22Rv1 (cell line): ENCODE results near the gene HORMAD2.

Source experiments
- H3K27ac ChIP-seq: fragments of 450-650 bp; 2 replicates; pipeline ENCODE4 v1.5.1; 2017
- ZFX ChIP-seq: fragments of 450-650 bp; IDR thresholded peaks from 2 replicates; pipeline ENCODE4 v1.6.1; 2017; ENCODE audit warnings: antibody characterized with exemption, borderline replicate concordance
- TF ChIP-seq, protein P1 (sequence below): fragments of 450-650 bp; IDR thresholded peaks from 2 replicates; pipeline ENCODE4 v1.5.1; 2017; ENCODE audit warnings: mild to moderate bottlenecking

The HORMAD2 gene

DNA sequence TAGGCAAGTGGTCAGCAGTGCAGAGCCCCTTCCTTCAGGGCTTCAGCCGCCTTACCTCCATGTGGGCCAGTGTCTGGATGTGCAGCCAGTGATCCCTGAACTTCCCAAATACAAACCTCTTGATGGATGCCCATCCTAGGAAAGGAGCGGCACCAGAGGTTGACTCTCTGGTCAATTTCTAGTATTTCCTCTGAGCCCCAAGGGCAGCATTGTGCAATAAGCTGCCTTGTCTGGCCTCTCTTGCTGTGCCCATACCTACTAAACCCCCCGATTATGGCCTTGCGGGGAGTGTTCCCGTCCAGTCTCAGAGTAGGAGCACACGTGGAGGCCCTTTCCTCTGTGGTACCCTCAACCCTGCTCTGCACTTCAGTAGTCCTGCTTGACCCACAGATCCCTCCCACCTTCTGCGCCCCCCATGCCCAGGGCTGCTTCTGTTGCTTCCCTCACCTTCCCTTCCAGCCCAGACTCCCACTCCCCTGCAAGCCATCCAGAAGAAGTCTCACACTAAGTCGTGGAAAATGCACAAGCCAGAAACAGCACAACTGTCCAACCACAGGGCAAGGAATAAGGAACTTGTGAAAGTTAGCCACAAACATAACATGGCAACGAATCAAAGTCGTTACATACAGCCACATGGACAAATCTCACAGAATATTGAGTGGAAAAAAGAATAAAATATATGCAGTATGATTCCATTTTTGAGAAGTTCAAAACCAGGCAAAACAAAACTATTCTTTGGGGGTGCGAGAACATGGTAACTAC, 39.6 kb upstream of the HORMAD2 start:
- H3K27ac ChIP-seq: no peak overlapping the region

DNA sequence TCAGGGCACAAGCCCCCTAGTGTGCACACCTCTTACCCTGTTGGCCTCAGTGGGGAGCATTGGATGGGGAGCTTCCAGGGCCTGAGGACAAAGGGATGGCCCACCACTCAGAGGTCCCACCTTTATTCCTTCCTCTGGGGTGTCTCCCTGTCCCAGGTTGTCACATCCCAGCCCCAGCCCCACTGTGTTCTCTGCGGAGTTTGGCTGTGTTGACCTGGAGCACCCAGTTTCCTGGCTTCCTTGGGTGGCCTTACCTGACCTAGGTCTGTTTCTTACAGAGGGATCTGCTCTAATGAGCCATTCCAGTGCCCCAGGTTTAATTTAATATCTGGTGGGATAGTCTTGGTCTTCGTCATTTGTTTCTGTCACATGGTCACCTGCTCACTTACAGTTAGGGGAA, 38.8 kb upstream of the HORMAD2 start:
- no peak overlapping the region for H3K27ac ChIP-seq
- TF ChIP-seq, protein P1, sequence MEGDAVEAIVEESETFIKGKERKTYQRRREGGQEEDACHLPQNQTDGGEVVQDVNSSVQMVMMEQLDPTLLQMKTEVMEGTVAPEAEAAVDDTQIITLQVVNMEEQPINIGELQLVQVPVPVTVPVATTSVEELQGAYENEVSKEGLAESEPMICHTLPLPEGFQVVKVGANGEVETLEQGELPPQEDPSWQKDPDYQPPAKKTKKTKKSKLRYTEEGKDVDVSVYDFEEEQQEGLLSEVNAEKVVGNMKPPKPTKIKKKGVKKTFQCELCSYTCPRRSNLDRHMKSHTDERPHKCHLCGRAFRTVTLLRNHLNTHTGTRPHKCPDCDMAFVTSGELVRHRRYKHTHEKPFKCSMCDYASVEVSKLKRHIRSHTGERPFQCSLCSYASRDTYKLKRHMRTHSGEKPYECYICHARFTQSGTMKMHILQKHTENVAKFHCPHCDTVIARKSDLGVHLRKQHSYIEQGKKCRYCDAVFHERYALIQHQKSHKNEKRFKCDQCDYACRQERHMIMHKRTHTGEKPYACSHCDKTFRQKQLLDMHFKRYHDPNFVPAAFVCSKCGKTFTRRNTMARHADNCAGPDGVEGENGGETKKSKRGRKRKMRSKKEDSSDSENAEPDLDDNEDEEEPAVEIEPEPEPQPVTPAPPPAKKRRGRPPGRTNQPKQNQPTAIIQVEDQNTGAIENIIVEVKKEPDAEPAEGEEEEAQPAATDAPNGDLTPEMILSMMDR: no peak
- no peak for TF ChIP-seq ZFX

More for the DNA sequence above, 39.6 kb upstream of the HORMAD2 start:
- no peak for TF ChIP-seq ZFX
- TF ChIP-seq, protein P1: no peak

DNA sequence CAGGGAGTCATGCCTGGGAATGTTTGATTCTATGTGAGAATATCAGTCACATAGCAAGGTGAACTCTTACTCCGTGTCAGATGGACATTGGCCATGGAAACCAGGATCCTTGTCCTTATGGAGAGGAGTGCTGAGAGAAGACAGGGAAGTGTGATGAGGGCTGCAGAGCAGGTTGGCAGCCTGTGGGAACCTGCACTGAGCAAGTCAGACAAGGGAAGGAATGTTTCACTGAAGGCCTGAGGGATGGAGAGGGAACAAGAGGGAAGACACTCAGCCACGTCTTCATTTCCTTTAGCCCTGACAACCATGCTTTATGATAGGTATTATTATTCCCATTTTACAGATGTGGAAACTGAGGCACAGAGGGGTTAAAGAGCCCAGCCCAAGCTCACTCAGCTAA, 38.4 kb upstream of the HORMAD2 start:
- TF ChIP-seq, protein P1: no peak
- no peak for TF ChIP-seq ZFX
- H3K27ac ChIP-seq: no peak overlapping the region

DNA sequence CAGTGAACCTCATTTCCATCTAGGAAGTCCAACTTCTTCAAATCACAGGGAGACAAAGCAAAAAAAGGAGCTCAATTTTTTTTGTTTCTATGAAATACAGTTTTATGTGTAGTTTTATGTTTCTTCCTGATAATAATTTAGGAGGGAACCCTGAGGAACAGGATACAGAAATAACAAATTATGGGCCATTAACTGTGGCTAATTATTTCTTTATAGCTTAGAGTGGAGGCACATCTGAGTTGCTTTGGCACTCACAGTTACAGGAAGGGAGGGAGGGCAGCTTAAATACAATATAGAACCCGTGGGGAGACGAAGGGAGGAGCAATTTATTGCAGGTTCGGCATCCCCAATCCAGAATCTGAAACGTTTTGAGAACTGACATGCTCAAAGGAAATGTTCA, 37.1 kb upstream of the HORMAD2 start:
- TF ChIP-seq ZFX: no peak
- TF ChIP-seq, protein P1: no peak

DNA sequence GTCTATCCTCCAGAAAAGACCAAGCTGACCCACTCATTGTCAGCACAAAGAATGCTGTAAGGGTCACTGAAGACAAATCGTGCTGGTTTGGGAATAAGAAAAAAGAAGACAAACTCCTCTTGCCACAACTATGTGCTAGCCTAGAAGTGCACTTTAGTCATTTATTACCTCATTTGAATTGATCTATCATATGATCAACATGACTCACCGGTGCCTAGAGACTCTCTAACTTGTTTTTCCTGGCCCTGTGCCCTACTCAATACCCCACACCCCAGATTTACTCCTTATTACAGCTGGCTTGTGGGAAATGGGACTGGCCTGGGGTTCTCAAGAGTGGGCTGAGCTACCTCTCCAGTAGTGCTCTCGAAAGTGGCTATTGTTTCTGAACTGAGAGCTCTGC, 35.9 kb upstream of the HORMAD2 start:
- no peak overlapping the region for H3K27ac ChIP-seq
- TF ChIP-seq, protein P1: no peak
- TF ChIP-seq ZFX: no peak

More for the DNA sequence above, 37.1 kb upstream of the HORMAD2 start:
- no peak overlapping the region for H3K27ac ChIP-seq

DNA sequence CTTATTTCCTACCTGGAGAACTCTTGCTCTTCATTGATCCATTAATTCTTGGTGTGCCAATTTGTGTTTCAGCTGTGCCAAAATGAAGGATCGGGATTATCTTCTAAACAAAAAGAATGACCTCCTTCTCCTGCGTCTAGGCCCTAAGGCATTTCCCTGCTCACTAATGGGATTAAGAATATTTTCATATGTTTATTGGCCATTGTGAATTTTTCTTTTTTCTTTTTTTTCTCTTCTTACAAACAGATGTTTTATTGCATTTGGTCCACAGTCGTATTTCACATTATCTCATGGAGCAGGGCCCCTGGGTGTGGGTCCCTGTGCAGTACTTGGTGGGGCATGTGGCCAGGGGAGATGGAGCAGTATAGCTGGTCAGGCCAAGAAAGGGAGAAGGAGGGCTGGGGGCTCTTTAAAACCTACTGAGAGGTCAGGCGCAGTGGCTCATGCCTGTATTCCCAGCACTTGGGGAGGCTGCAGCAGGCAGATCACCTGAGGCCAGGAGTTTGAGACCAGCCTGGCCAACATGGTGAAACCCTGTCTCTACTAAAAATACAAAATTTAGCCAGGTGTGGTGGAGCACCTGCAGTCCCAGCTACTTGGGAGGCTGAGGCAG, 35.3 kb upstream of the HORMAD2 start:
- no peak for TF ChIP-seq ZFX
- TF ChIP-seq, protein P1: no peak
- H3K27ac ChIP-seq: no peak overlapping the region

DNA sequence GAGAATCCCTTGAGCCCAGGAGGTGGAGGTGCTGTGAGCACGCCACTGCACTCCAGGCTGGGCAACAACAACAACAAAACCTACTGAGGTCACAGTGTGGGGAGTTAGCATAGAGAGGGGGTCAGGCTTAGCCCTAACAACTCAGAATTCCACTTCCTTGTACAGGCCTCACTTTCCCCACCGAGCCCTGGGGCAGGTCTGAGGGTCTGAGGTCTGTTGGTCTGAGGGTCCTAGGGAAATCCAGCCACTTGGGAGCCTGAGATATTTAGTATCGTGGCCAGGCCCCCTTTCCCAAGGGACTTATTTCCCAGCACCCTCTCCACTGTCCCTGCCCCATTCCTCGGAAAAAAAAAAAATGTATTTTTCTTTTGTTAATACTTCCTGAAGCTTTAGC, 34.8 kb upstream of the HORMAD2 start:
- no peak for TF ChIP-seq ZFX
- TF ChIP-seq, protein P1: no peak
- H3K27ac ChIP-seq: no peak overlapping the region
